Muscle of back (tissue), 13 donors: ENCODE measurements around the gene MTFR2. TPM values are rescaled to one million over a fixed set of nuclear protein-coding genes. Genes with fewer than 3 reads are reported as not detected.

Source experiments
- DNase-seq, 3 donors: peaks; one replicate each; pipeline versions ENCODE4 v3.0.0 to v3.0.0-alpha.2; 2013
- long read RNA-seq, 9 donors: transcript quantifications; one replicate each; lab custom pipeline, GENCODE V29; 2026
- polyA plus RNA-seq, 10 donors: library from polyadenylated mRNA; unstranded; fragments of 120-200 nt; gene quantifications; one replicate each; pipeline ENCODE4 v1.2.1, GENCODE V29; 2013; ENCODE audit not compliant: insufficient read length in 10 of 10

MTFR2 gene
- polyA plus RNA-seq: 1 to 10 TPM in 8 of 10 donors, under 1 TPM in 2; 0.82 to 2.3 (median 1.4) TPM
- long read RNA-seq, donor 1: 0 reads
- long read RNA-seq, donor 2: 0 reads
- long read RNA-seq, donor 3: 0 reads
- long read RNA-seq, donor 4: 0 reads
- long read RNA-seq, donor 5: 0 reads
- long read RNA-seq, donor 6: 0 reads
- long read RNA-seq, donor 7, partial matches to known transcripts: 0 of 1 reads
- long read RNA-seq, donor 7, other reads (novel, unspliced or antisense): 0 of 1 reads
- long read RNA-seq, donor 8: 0 reads
- long read RNA-seq, donor 9: 0 reads

GRCh38 chr6:136249811-136250685 lies at the start of gene MTFR2:
TSS of gene MTFR2 (minus strand) at chr6:136250311. CDS start at chr6:136249099, 1,212 bp downstream.
- peak; percentile 97 to 99 (median 98) for DNase-seq

DNA sequence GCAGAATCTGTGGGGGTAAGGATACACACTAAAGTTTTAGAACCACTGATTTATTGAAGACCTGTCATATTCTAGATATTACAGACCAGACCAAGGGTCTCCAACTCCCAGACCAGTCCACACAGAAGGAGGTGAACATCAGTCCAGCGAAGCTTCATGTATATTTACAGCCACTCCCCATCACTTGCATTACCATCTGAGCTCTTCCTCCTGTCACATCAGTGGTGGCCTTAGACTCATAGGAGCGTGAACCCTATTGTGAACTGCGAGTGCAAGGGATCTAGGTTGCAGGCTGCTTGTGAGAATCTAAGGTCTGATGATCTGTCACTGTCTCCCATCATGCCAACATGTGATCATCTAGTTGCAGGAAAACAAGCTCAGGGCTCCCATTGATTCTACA lies 44.5 kb upstream of the MTFR2 start:
- DNase-seq: no peak

DNA sequence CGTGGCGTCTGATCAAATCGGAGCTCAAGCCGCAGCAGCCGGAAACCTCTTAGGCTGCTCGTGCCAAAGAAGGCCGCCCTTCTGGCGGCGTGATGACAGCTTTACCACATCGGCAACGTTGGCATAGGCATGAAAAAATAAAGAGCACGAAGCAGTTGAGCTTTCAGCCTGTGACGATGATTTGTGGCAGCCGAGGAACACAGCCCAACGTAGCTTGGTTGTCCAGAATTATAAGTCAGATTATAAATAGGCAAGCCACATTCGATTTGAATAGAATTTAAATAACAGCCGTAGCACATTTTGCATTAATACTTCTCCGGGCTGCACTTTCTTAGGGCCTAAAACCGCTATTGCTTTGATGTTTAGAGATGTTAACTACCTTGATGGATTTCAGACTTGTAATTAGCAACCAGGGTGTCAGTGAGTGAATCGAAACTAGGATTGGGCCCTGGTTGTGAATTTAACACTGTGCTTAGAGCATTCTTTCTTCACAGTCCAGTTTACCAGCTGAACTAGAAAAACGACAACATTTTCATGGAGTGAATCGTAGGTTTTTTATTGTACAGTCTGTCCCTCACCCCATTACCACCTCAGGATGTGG lies 40.4 kb upstream of the MTFR2 start:
- DNase-seq: peak; percentile 88 to 95 (median 89)

GRCh38 chr6:136289579-136290409 lies 39.7 kb upstream of the MTFR2 start, which contains the start of gene BCLAF1:
TSS of gene BCLAF1 (minus strand) at chr6:136289846. CDS start at chr6:136279866, 9,980 bp downstream.
- DNase-seq: peak; percentile 99 to 100 (median 100)

DNA sequence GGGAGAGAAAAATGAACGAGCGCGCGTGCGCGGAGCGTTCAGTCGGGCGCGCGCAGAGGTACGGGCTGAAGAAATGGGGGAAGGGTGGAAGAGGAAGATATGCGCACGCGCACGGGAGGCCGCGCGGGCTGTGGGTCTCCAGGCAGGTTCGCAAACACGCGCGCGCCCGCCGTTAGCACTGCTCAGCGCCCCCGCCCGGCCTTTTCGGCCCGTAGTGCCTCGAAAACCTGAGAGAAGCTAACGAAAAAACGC lies 39.1 kb upstream of the MTFR2 start:
- DNase-seq: peak; percentile 91 to 97 (median 95)

GRCh38 chr6:136288566-136289326 lies 38.6 kb upstream of the MTFR2 start:
- peak; percentile 77 to 89 (median 84) for DNase-seq

DNA sequence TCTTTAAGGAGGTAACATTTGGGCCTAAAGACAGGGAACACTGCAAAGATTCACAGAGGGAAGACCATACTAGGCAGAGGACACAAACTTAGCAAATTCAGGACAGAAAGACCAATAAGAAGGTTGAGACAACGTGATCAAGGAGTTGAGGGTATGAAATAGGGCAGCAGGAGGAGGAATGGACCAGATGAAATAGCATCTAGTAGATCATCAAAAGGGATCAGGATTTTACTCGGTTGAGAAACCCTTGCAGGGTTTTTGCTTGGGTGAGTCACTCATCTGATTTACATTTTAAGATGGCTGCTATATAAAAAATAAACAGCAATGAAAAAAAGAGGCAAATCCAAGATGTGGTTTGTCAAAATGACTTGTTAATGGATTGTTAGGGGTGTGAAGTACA lies 34.8 kb upstream of the MTFR2 start:
- DNase-seq: no peak

GRCh38 chr6:136282906-136283305 lies 32.8 kb upstream of the MTFR2 start:
- DNase-seq: no peak

DNA sequence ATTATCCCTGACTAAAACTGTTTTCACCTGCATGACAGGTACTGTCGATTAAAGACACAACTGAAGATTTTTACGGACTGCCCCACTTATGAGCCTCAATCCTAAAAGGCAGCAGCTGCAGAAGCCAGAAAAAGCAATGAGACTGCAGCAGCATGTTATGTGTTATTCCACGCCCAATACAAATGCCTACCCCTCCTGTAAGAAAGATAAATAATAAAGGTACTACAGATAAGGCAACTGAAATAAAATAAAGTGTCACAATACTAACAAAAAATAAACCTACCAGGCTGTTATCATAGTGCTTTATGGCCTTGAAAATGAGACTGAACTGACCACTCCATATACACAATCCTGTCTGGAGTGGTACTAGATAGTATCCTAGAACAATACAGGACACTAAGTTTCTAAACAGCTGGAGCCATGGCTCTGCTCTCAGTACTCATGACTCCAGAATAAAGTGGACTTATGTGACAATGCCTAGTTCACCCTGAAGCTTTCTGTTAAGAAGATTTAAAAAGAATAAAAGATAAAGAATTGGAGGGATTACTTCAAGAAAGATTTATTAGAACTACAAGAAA lies 30.0 kb upstream of the MTFR2 start:
- DNase-seq: no peak

DNA sequence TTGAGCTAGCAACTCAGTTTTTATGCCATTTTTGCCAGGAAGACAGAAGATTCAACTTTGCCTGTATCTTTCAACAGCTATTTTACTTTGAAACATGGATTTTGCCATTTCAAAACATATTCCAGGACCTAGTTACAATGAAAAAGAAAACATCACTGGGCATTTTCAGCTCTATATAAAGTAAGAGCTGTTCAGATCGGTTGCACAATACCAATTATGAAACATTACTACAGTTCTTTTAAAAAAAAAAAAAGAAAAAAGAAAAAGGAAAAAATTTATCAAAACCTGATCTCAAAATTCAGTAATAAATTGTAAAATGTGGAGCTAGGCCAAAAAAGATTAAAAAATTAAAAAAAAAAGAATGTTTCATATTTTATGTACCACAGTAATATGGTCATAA lies 24.0 kb upstream of the MTFR2 start:
- no peak for DNase-seq

- DNase-seq: no peak
These were observed 15.0 kb upstream of the MTFR2 start for GRCh38 chr6:136265101-136265500.

- no peak for DNase-seq
These were observed 12.8 kb upstream of the MTFR2 start for GRCh38 chr6:136262940-136263339.

GRCh38 chr6:136254851-136255466 lies 4.8 kb upstream of the MTFR2 start:
- DNase-seq: no peak

DNA sequence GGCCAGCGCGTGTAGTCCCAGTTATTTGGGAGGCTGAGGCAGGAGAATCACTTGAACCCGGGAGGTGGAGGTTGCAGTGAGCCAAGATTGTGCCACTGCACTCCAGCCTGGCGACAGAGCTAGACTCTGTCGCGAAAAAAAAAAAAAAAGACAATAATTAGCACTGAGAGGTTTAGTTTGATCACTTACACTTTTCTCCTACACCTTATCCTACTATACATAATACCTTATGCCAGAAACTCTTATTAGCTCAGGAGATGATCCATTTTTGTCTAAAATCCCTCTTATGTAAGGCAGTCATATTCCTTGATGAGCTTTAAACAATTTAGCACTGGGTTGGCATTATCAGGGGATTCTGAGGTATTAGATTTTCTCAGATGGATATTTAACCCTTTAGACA lies 3.6 kb upstream of the MTFR2 start:
- no peak for DNase-seq

DNA sequence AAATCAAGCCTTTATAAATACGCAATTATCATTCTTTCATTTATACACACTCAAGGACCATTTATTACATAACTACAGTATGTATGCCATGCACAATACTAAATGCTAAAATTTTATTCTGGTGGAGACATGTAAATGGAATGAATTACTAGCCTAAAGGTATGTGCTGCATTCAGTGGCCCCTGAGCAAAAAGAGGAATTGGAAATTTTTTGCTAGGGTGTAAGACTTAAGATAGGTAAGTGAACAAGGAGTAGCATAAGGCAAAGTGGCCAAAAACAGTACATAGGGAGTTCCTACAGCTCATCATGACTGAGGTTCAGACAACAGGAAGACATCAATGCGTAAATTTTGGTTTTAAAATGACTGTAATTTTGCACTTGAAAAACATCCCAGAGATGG lies 2.3 kb upstream of the MTFR2 start:
- DNase-seq: no peak

GRCh38 chr6:136251394-136251793 lies 1.3 kb upstream of the MTFR2 start:
- no peak for DNase-seq

DNA sequence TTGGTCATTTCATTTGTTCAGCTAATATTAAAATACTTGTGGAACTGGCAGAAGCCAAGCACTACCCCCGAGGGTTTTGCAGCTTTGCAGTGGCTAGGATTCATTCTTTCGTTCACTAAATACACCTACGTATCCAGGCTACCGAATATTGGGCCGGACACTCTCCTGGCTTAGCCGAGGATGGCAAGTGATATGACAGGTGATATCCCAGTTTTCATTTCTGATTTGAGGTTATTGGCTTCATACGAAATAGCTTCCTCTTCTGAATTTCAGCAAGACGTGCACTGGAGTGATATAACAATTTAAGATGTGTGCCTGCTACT lies 536 bp upstream of the MTFR2 start:
- DNase-seq: no peak

DNA sequence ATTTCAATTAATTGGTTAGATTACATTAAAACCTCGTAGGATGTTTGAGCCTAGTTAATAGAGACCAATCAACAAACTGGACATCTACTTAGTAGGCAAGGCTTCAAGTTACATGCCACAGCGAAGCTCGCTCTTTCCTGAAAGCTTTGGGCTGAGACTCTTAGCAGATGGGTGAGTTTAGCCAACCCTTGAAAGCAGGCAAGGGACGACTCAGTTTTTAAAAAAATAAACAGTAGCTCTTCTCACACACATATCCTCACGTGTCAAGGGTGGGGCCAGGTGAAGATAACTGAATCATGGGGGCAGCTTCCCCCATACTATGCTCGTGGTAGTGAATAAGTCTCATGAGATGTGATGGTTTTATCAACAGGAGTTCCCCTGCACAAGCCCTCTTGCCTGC lies 775 bp downstream of the MTFR2 start:
- DNase-seq: no peak

DNA sequence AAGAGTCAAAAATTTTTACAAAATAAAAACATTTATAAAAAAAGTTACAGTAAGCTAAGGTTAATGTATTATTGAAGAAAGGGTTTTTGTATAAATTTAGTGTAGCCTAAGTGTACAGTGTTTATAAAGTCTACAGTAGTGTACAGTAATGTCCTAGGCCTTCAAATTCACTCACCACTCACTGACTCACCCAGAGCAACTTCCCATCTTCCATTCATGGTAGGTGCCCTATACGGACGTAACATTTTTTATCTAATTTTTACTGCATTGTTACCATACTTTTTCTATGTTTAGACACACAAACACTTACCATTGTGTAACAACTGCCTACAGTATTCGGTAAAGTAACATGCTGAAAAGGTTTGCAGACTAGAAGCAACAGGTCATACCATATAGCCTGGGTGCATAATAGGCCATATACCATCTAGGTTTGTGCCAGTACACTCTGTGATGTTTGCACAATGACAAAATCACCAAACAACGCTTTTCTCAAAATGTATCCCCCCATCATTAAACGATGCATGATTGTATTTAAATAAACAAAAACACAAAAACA lies 6.0 kb downstream of the MTFR2 start:
- no peak for DNase-seq
